Measurements from ENCODE around the gene KRTAP9-7.

KRTAP9-7 gene

GRCh38 chr17:41322903-41323895 lies 47.7 kb downstream of the KRTAP9-7 start:
- DNase-seq = no peak

- DNase-seq = no peak
Observed at GRCh38 chr17:41324180-41325075, 48.9 kb downstream of the KRTAP9-7 start.

- no peak for DNase-seq
Observed at GRCh38 chr17:41325126-41325525, 49.6 kb downstream of the KRTAP9-7 start.

- DNase-seq = no peak
Observed at GRCh38 chr17:41325611-41326010, 50.1 kb downstream of the KRTAP9-7 start.

Measured in right forelimb (tissue), 1 donor.